ENCODE results near the gene RPTOR. TPM values are rescaled to one million over a fixed set of nuclear protein-coding genes. Genes with fewer than 3 reads are reported as not detected.

RPTOR gene
- total and polyA plus RNA-seq, 10 of the 15 experiments (the other 5 are each of a cell fraction or from before 2014, with no cell fraction given), result 0.18 to 32.1 (median 7.8) TPM

DNA sequence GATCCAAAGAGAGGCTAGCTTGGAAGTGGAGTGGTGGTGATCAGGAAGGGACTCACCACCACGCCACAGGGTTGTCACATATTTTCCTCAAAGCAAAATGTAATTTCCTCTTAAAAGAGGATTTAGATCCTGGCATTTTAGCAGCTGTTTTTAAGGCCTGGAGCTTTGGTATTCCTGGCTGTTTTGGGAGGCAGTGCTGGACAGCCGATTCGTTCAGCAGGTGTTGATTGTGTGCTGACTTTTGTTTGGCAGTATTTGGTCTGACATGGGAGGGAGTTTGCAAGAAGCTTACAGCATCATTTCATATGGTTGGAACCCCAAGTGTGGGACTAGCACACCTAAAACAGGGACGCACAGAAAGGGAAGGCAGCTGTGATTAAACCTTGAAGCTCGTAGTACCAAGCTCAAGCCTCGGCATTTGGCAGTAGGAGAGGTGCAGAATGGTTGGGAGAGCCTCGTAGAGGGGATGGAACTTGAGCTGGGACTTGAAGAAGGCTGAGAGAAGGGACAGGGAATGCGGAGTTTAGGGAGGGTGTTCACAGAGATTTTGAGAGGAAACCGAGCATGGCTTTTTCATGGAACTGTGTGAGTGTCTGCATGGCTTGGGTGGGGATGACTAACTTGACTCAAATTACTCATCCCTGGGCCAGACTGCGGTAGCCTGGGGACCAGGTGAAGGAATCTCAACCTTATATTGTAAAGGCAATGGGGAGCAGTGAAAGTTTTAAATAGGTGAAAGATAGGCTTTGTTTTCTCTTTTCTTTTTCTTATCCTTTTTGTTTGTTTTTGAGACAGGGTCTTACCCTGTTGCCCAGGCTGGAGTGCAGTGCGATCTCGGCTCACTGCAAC is 52.3 kb downstream of the RPTOR start:
- 60% methylated on average over 12 of the region's 12 CpGs for WGBS (ENCODE audit: insufficient coverage, insufficient replicate concordance, low lambda C conversion rate, missing lambda C conversion rate)
- FAIRE-seq (no peak), ATAC-seq (no peak), DNase-seq (ENCODE audit: low read depth, low spot score) (no peak)
- ChIA-PET CTCF (interaction anchor here (0.6 to 1.5 kb wide), 2 partner anchors 170 to 260 kb away, joined by 4 read pairs; no protein-coding TSS in a partner anchor), RAD21 (ENCODE audit: unreplicated experiment) (no interaction called here), SMC1A (ENCODE audit: uncharacterized antibody, unreplicated experiment) (interaction anchor here (1.2 kb wide), 1 partner anchor 8 kb away, joined by 4 read pairs; no protein-coding TSS in a partner anchor), POLR2A (interaction anchor here (1.0 kb wide), 1 partner anchor 12 kb away, joined by 3 read pairs; no protein-coding TSS in a partner anchor)
- no peak overlapping the region for H2AFZ ChIP-seq (ENCODE audit: control insufficient read depth, low read depth, low read length)
- H3K36me3 ChIP-seq (ENCODE audit: control insufficient read depth in 2 of 2, insufficient read depth in 2 of 2, low read length in 1 of 2), result peaks cover 0 to 2% of the 10 kb centered on the region in 2 experiments; a peak in 2 of 4 replicates
- no peaks in the 10 kb centered on the region for H3K27me3 ChIP-seq (replicated peaks in 1 of 2; ENCODE audit: control insufficient read depth in 2 of 2, insufficient read depth in 2 of 2, low read length in 1 of 2)
- no peak overlapping the region for H3K4me3 ChIP-seq
- H3K9me3 ChIP-seq (replicated peaks; ENCODE audit: control insufficient read depth, insufficient read depth, low read length), result no peaks in the 10 kb centered on the region
- H3K4me2 ChIP-seq (ENCODE audit: control insufficient read depth, insufficient read depth), result no peak overlapping the region
- no peak overlapping the region for H3K9ac ChIP-seq (ENCODE audit: control insufficient read depth, insufficient read depth, low read length)
- no peaks in the 10 kb centered on the region for H3K4me1 ChIP-seq (ENCODE audit: control insufficient read depth, insufficient read depth, low read length)
- no peak overlapping the region for H3K27ac ChIP-seq (ENCODE audit: control insufficient read depth, insufficient read depth)
- intact Hi-C loops (cut with micrococcal nuclease; ENCODE audit: unreplicated experiment) (no loop called here), in situ Hi-C loops (cut with MboI) (no loop called here)
- BruUV-seq (replicated peaks), result no TSS peak
- no peaks in the 10 kb centered on the region for H4K20me1 ChIP-seq (ENCODE audit: control insufficient read depth, insufficient read depth)
- H3K79me2 ChIP-seq (ENCODE audit: control insufficient read depth, insufficient read depth, low read length), result peaks cover 23% of the 10 kb centered on the region
- TF ChIP-seq CHD4 (IDR thresholded peaks at IDR 0.05) (no peak), ATF7 (IDR thresholded peaks at IDR 0.05; ENCODE audit: low read depth) (no peak), GATAD2B (conservative IDR thresholded peaks at IDR 0.05; ENCODE audit: low read depth) (no peak), CUX1 (IDR thresholded peaks at IDR 0.05; ENCODE audit: insufficient replicate concordance, low read depth, low read length) (no peak), SMAD5 (IDR thresholded peaks at IDR 0.05; ENCODE audit: low read depth) (no peak), POLR2AphosphoS2 (IDR thresholded peaks at IDR 0.05; ENCODE audit: low read depth, low read length) (no peak), NR2F1 (conservative IDR thresholded peaks at IDR 0.05) (no peak), IRF3 (IDR thresholded peaks at IDR 0.05) (no peak), BHLHE40 (IDR thresholded peaks at IDR 0.05; ENCODE audit: borderline replicate concordance in 1 of 2, low read depth in 2 of 2, low read length in 1 of 2) (no peak), EGR1 (IDR thresholded peaks at IDR 0.05; ENCODE audit: borderline replicate concordance in 1 of 2, low read depth in 2 of 2, low read length in 2 of 2) (no peak), USF2 (IDR thresholded peaks at IDR 0.05; ENCODE audit: borderline replicate concordance, low read depth, low read length) (no peak), HDAC6 (IDR thresholded peaks at IDR 0.05; ENCODE audit: unreplicated experiment) (no peak), MEF2A (IDR thresholded peaks at IDR 0.05; ENCODE audit: insufficient read depth, low read depth, low read length) (no peak), CHD2 (IDR thresholded peaks at IDR 0.05; ENCODE audit: borderline replicate concordance, low read depth, low read length) (no peak)
